Measurements from ENCODE around the gene NCKAP5. TPM values are rescaled to one million over a fixed set of nuclear protein-coding genes. Genes with fewer than 3 reads are reported as not detected.

The NCKAP5 gene
- total RNA-seq, 1 donor from 2014 or later, result 7.7 TPM

DNA sequence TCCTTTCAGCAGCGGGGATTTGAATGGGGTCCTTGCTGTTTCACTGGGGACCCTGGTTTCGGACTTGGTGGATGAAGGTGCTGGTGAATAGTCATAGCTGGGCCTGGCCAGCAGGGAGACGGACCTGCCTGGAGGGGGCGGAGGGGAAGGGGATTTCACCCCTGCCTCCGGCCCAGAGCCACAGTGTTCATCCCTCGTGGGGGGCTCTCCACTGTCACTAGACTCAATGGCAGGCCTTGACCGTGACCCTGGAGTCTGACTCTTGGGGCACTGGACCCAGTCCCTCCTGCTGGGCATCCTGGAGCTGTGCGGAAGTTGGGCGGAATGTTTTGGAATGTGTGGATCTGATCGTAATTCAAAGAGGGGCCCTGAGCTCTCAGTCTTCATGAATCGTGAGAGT, 784.4 kb downstream of the NCKAP5 start:
- no peaks in the 10 kb centered on the region for H3K27me3 Mint-ChIP-seq
- H3K27ac Mint-ChIP-seq, result no peak overlapping the region
- TF ChIP-seq, protein P1, sequence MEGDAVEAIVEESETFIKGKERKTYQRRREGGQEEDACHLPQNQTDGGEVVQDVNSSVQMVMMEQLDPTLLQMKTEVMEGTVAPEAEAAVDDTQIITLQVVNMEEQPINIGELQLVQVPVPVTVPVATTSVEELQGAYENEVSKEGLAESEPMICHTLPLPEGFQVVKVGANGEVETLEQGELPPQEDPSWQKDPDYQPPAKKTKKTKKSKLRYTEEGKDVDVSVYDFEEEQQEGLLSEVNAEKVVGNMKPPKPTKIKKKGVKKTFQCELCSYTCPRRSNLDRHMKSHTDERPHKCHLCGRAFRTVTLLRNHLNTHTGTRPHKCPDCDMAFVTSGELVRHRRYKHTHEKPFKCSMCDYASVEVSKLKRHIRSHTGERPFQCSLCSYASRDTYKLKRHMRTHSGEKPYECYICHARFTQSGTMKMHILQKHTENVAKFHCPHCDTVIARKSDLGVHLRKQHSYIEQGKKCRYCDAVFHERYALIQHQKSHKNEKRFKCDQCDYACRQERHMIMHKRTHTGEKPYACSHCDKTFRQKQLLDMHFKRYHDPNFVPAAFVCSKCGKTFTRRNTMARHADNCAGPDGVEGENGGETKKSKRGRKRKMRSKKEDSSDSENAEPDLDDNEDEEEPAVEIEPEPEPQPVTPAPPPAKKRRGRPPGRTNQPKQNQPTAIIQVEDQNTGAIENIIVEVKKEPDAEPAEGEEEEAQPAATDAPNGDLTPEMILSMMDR (conservative IDR thresholded peaks at IDR 0.05), result no peak
- H3K4me3 Mint-ChIP-seq, result no peak overlapping the region
- DNase-seq (ENCODE audit: extremely low spot score, unreplicated experiment), result no peak
- no peaks in the 10 kb centered on the region for H3K9me3 Mint-ChIP-seq
- no peaks in the 10 kb centered on the region for H3K4me1 Mint-ChIP-seq (ENCODE audit: unreplicated experiment)
- H3K36me3 Mint-ChIP-seq, result no peaks in the 10 kb centered on the region

DNA sequence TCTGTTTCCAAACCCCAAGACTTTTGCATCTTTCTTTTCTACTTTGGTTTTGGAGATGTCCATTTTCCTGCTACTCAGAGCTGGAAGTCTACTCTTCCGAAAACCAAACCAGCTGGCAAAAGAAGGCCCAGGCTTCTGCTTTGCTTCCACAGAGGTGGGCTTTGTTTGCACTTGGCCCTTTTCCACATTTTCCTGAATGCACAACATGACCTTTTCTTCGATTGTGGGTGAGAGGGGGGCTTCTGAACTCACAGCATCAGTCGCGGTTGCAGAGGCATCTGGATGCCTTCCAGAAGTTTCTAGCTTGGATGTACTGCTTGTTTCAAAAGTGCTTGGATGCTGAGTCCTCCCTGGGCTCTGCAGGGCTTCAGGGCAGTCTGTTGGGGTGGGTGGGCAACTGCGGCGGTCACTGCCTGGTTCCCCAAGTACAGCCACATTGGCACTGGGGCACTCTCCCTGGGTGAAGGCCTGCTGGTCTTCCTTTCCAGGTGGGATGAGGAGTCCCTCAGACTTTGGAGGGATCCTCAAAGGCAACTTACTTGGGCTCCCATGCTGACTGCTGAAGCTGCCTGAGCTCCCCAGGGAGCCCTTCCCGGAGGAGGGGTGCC, 786.0 kb downstream of the NCKAP5 start:
- Mint-ChIP-seq H3K9me3 (no peaks in the 10 kb centered on the region), H3K36me3 (no peaks in the 10 kb centered on the region), H3K27me3 (no peaks in the 10 kb centered on the region), H3K27ac (no peak overlapping the region), H3K4me1 (ENCODE audit: unreplicated experiment) (no peaks in the 10 kb centered on the region), H3K4me3 (no peak overlapping the region)
- TF ChIP-seq, protein P1 (conservative IDR thresholded peaks at IDR 0.05), result no peak
- DNase-seq (ENCODE audit: extremely low spot score, unreplicated experiment), result no peak

DNA sequence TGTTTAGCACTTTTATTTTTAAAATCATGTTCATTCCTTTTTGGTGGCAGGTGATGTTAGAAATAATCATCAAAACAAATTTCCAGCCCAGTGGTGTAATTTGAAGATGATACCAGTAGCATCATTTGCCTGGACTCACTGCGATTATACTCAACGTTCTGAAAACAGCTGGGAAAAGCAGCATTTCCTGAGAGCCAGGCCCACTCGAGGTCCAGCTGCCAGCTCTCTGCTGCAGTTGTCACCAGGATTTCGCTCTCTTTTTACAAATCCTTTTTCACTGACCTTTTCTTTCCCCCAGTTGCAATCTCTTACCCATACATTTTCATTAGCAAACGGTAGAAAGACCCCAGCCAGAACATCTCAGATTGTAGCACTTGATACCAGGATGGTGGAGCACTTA, 787.6 kb downstream of the NCKAP5 start:
- DNase-seq (ENCODE audit: extremely low spot score, unreplicated experiment), result no peak
- Mint-ChIP-seq H3K4me1 (ENCODE audit: unreplicated experiment) (no peaks in the 10 kb centered on the region), H3K36me3 (peaks cover 4% of the 10 kb centered on the region), H3K27ac (no peak overlapping the region), H3K27me3 (no peaks in the 10 kb centered on the region), H3K4me3 (no peak overlapping the region), H3K9me3 (no peaks in the 10 kb centered on the region)
- TF ChIP-seq, protein P1 (conservative IDR thresholded peaks at IDR 0.05), result no peak

DNA sequence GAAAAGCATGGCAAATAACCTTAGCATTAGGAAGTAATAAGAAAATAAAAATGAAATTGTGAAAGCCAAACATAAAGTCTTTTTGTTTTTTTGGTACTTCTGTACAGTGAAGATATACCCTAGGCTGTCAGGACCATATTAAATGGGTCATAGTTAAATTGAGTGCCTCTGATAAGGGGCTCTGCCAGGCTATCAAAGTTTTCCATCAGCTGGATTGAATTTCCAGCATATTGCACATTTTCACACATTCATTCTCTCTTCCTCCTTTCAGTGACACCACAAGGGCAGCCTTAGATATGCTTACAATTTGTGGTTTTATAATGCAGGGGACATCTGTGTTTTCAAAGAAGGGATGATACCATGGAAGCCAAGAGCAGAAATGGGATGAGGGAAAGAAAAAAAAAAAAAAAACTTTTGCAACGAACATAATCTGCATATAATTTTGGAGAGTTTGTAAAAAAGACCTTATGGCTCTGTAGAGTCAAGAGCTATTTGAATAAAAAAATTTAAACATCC, 789.0 kb downstream of the NCKAP5 start:
- H3K27ac Mint-ChIP-seq, result no peak overlapping the region
- H3K27me3 Mint-ChIP-seq, result no peaks in the 10 kb centered on the region
- no peaks in the 10 kb centered on the region for H3K4me1 Mint-ChIP-seq (ENCODE audit: unreplicated experiment)
- peaks cover 4% of the 10 kb centered on the region for H3K36me3 Mint-ChIP-seq
- H3K4me3 Mint-ChIP-seq, result no peak overlapping the region
- DNase-seq (ENCODE audit: extremely low spot score, unreplicated experiment), result no peak
- H3K9me3 Mint-ChIP-seq, result no peaks in the 10 kb centered on the region
- TF ChIP-seq, protein P1 (conservative IDR thresholded peaks at IDR 0.05), result no peak

DNA sequence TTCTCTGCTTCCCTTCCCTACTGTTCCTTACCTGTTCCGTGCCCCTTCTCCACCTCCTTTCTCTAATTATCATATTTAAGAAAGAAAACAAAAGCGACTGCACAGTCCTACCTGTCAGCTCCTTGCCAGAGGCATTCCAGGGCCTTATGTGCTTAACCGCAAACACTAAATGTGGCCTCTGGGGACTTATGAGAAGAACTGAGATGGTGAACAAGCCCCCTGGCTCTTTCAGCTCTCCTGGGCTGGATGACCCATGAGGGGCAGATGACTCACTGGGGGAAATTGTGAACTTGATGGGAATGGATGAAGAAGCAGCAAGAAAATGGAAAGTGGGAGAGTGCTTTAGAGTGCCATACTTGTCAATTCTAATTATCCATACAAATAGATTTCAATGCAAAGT, 792.0 kb downstream of the NCKAP5 start:
- no peak overlapping the region for H3K4me3 Mint-ChIP-seq
- peaks cover 4% of the 10 kb centered on the region for H3K36me3 Mint-ChIP-seq
- no peak overlapping the region for H3K27ac Mint-ChIP-seq
- no peaks in the 10 kb centered on the region for H3K4me1 Mint-ChIP-seq (ENCODE audit: unreplicated experiment)
- H3K9me3 Mint-ChIP-seq, result no peaks in the 10 kb centered on the region
- TF ChIP-seq, protein P1 (conservative IDR thresholded peaks at IDR 0.05), result no peak
- H3K27me3 Mint-ChIP-seq, result no peaks in the 10 kb centered on the region
- no peak for DNase-seq (ENCODE audit: extremely low spot score, unreplicated experiment)
